H1 (cell line): ENCODE data around the gene SPC25.

ENCODE experiments used
- ATF3 ChIP-seq: IDR thresholded peaks from 2 replicates; pipeline ENCODE4 v1.6.1; 2011; ENCODE audit warnings: low read depth, mild to moderate bottlenecking, low read length; ENCODE audit not compliant: insufficient read depth
- BRCA1 ChIP-seq: IDR thresholded peaks from 2 replicates; pipeline ENCODE4 v1.6.1; 2012; ENCODE audit warnings: low read depth, low read length, improper control_type of control experiment
- CTCF ChIP-seq, 3 experiments: IDR thresholded peaks; 1 replicate in 2 of 3; 2 replicates in 1 of 3; pipeline versions ENCODE4 v1.5.1 to v1.6.1; 2011; ENCODE audit warnings: low read length in 3 of 3, mild to moderate bottlenecking in 3 of 3, inconsistent platforms in 2 of 3, low read depth in 1 of 3, moderate library complexity in 1 of 3; ENCODE audit not compliant: insufficient read depth in 1 of 3; ENCODE audit errors: control extremely low read depth in 1 of 3
- EZH2 ChIP-seq: fragments of 200-600 bp; sonication (generic); IDR thresholded peaks from 2 replicates; pipeline ENCODE4 v1.7.1; 2012; ENCODE audit warnings: low read depth, mild to moderate bottlenecking, moderate library complexity, low read length, inconsistent platforms; ENCODE audit not compliant: severe bottlenecking
- HDAC2 ChIP-seq, 2 experiments: fragments of 300-600 bp in 1 of 2; sonication (generic) in 1 of 2; IDR thresholded peaks; 2 replicates each; pipeline ENCODE4 v1.6.1; 2011 to 2012; ENCODE audit warnings: low read depth in 2 of 2, low read length in 2 of 2, mild to moderate bottlenecking in 2 of 2, moderate library complexity in 2 of 2, borderline replicate concordance in 1 of 2, inconsistent platforms in 1 of 2
- HDAC6 ChIP-seq: IDR thresholded peaks from one replicate; pipeline ENCODE4 v1.7.1; 2012; ENCODE audit warnings: low read depth, mild to moderate bottlenecking, inconsistent platforms, low read length, moderate library complexity
- MAX ChIP-seq: IDR thresholded peaks from 2 replicates; pipeline ENCODE4 v1.6.1; 2012; ENCODE audit warnings: inconsistent platforms

- TF ChIP-seq EZH2 (no peak), BRCA1 (no peak), MAX (no peak), HDAC6 (no peak), CTCF (IDR thresholded peaks at IDR 0.05; ENCODE audit: control extremely low read depth in 1 of 3, insufficient read depth in 1 of 3, low read depth in 1 of 3, low read length in 3 of 3) (no peak), ATF3 (no peak), HDAC2 (IDR thresholded peaks at IDR 0.05; ENCODE audit: borderline replicate concordance in 1 of 2, low read depth in 2 of 2, low read length in 2 of 2) (no peak)
Observed at GRCh38 chr2:168916331-168916675, 26.1 kb upstream of the SPC25 start.
